Mesenchymal stem cell (in vitro differentiated cells and primary cell): Measurements from ENCODE around the gene GSG1.

Source experiments
- DNase-seq: peaks from one replicate; pipeline ENCODE4 v3.0.0-alpha.2; 2013
- H2AFZ ChIP-seq: one replicate; pipeline ENCODE4 v1.6.1; 2013; ENCODE audit warnings: low read depth, mild to moderate bottlenecking, control low read depth, inconsistent platforms, low read length, moderate library complexity
- H2AK5ac ChIP-seq: 2 replicates; pipeline ENCODE4 v1.6.1; 2013; ENCODE audit warnings: low read length, moderate library complexity, mild to moderate bottlenecking, inconsistent platforms; ENCODE audit not compliant: severe bottlenecking
- H2BK120ac ChIP-seq: one replicate; pipeline ENCODE4 v1.6.1; 2013; ENCODE audit warnings: low read depth, mild to moderate bottlenecking, inconsistent platforms, low read length, moderate library complexity
- H2BK12ac ChIP-seq, 2 experiments: one replicate each; pipeline ENCODE4 v1.6.1; 2013; ENCODE audit warnings: inconsistent platforms in 2 of 2, low read length in 2 of 2, mild to moderate bottlenecking in 2 of 2, moderate library complexity in 2 of 2, control low read depth in 1 of 2
- H2BK15ac ChIP-seq: one replicate; pipeline ENCODE4 v1.6.1; 2013; ENCODE audit warnings: mild to moderate bottlenecking, low read depth, inconsistent platforms; ENCODE audit not compliant: poor library complexity, severe bottlenecking
- H2BK5ac ChIP-seq: 2 replicates; pipeline ENCODE4 v1.6.1; 2013; ENCODE audit warnings: low read depth, mild to moderate bottlenecking, low read length, control low read depth, inconsistent platforms; ENCODE audit not compliant: poor library complexity, severe bottlenecking
- H3K14ac ChIP-seq, 2 experiments: one replicate each; pipeline ENCODE4 v1.6.1; 2013; ENCODE audit warnings: inconsistent platforms in 2 of 2, low read length in 2 of 2, control low read depth in 1 of 2, mild to moderate bottlenecking in 1 of 2, moderate library complexity in 1 of 2
- H3K18ac ChIP-seq, 2 experiments: one replicate each; pipeline ENCODE4 v1.6.1; 2013; ENCODE audit warnings: inconsistent platforms in 2 of 2, low read length in 2 of 2, control low read depth in 1 of 2, low read depth in 1 of 2, mild to moderate bottlenecking in 1 of 2
- H3K23ac ChIP-seq, 2 experiments: one replicate each; pipeline ENCODE4 v1.6.1; 2013; ENCODE audit warnings: inconsistent platforms in 2 of 2, low read length in 2 of 2, mild to moderate bottlenecking in 2 of 2, moderate library complexity in 2 of 2, control low read depth in 1 of 2
- H3K27ac ChIP-seq: 2 replicates; pipeline ENCODE4 v1.5.1; 2013; ENCODE audit warnings: mild to moderate bottlenecking, moderate library complexity, low read length, control low read depth, inconsistent platforms; ENCODE audit not compliant: poor library complexity, severe bottlenecking
- H3K27me3 ChIP-seq, 2 experiments: 2 replicates each; pipeline versions ENCODE4 v1.6.1 to v1.7.0; 2013; ENCODE audit warnings: low read length in 2 of 2, mild to moderate bottlenecking in 2 of 2, moderate library complexity in 2 of 2, control low read depth in 1 of 2, inconsistent platforms in 1 of 2; ENCODE audit not compliant: control insufficient read depth in 1 of 2, insufficient read depth in 1 of 2
- H3K36me3 ChIP-seq, 2 experiments: 2 replicates each; pipeline versions ENCODE4 v1.6.1 to v1.7.0; 2013; ENCODE audit warnings: low read length in 2 of 2, control low read depth in 1 of 2, inconsistent platforms in 1 of 2, low read depth in 1 of 2, mild to moderate bottlenecking in 1 of 2; ENCODE audit not compliant: insufficient read depth in 2 of 2, control insufficient read depth in 1 of 2
- H3K4ac ChIP-seq, 2 experiments: one replicate each; pipeline ENCODE4 v1.6.1; 2013; ENCODE audit warnings: inconsistent platforms in 2 of 2, low read length in 2 of 2, mild to moderate bottlenecking in 2 of 2, moderate library complexity in 2 of 2, control low read depth in 1 of 2, low read depth in 1 of 2
- H3K4me1 ChIP-seq: 2 replicates; pipeline ENCODE4 v1.6.1; 2013; ENCODE audit warnings: low read depth, low read length, control low read depth; ENCODE audit not compliant: control insufficient read depth, insufficient read depth
- H3K4me2 ChIP-seq: 2 replicates; pipeline ENCODE4 v1.6.1; 2013; ENCODE audit warnings: low read length, mild to moderate bottlenecking, inconsistent platforms; ENCODE audit not compliant: poor library complexity, severe bottlenecking
- H3K4me3 ChIP-seq, 2 experiments: 2 replicates each; pipeline versions ENCODE4 v1.5.1 to v1.7.0; 2013; ENCODE audit warnings: low read length in 2 of 2, mild to moderate bottlenecking in 2 of 2, control low read depth in 1 of 2, low read depth in 1 of 2; ENCODE audit not compliant: insufficient read depth in 1 of 2
- H3K79me1 ChIP-seq: replicated peaks from 2 replicates; pipeline ENCODE4 v1.6.1; 2013; ENCODE audit warnings: mild to moderate bottlenecking, control low read depth, low read length, inconsistent platforms; ENCODE audit not compliant: poor library complexity, severe bottlenecking
- H3K9ac ChIP-seq: 2 replicates; pipeline ENCODE4 v1.7.0; 2013; ENCODE audit warnings: mild to moderate bottlenecking, low read length, moderate library complexity
- H3K9me3 ChIP-seq: 2 replicates; pipeline ENCODE4 v1.7.0; 2013; ENCODE audit warnings: mild to moderate bottlenecking, low read length; ENCODE audit not compliant: control insufficient read depth
- H4K8ac ChIP-seq: one replicate; pipeline ENCODE4 v1.6.1; 2013; ENCODE audit warnings: inconsistent platforms, mild to moderate bottlenecking, low read length, moderate library complexity
- H4K91ac ChIP-seq: one replicate; pipeline ENCODE4 v1.6.1; 2013; ENCODE audit warnings: mild to moderate bottlenecking, low read length, inconsistent platforms
- WGBS: methylation state at CpG from one replicate; pipeline ENCODE4 v1.1.7; 2013; ENCODE audit warnings: mixed read lengths; 5-methylcytosine and 5-hydroxymethylcytosine counted together

GSG1 gene

GRCh38 chr12:13045816-13046215 is 57.7 kb downstream of the GSG1 start:
- H2BK5ac ChIP-seq = no peak overlapping the region
- H3K4ac ChIP-seq = no peak overlapping the region
- H2AK5ac ChIP-seq = no peak overlapping the region
- H3K23ac ChIP-seq = no peak overlapping the region
- no peaks in the 10 kb centered on the region for H3K36me3 ChIP-seq
- no peak overlapping the region for H4K91ac ChIP-seq
- no peaks in the 10 kb centered on the region for H3K27me3 ChIP-seq
- H3K4me2 ChIP-seq = no peak overlapping the region
- no peak overlapping the region for H2BK15ac ChIP-seq
- no peak overlapping the region for H4K8ac ChIP-seq
- H3K9ac ChIP-seq = no peak overlapping the region
- no peak overlapping the region for H3K27ac ChIP-seq
- H3K14ac ChIP-seq = no peak overlapping the region
- peaks cover 14% of the 10 kb centered on the region for H3K79me1 ChIP-seq
- peaks cover 2% of the 10 kb centered on the region for H3K4me1 ChIP-seq
- H2BK12ac ChIP-seq = no peak overlapping the region
- 92% methylated on average over 5 of the region's 8 CpGs for WGBS
- H3K18ac ChIP-seq = no peak overlapping the region
- no peak for DNase-seq
- H3K9me3 ChIP-seq = no peaks in the 10 kb centered on the region
- H2AFZ ChIP-seq = no peak overlapping the region
- peak overlapping the region in 1 of 2 experiments; percentile 81 for H3K4me3 ChIP-seq
- H2BK120ac ChIP-seq = no peak overlapping the region

DNA sequence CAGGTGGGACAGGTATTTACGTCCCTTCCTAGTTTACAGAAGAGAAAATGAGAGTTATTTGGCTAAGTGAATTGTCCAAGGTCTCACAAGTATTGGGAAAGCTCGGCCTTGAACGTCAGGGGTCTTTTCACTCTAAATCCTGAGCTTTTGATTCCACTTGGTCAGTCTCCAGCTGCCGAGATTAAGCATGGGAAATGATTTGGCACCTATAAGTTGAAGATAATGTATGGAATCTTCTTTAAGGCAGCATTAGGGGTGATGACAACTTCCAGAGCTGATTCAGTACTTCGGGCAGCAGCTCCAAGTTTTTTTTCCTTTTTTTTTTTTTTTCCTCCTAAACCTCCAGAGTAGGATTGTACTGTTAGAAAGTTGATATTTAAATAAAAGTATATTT is 58.6 kb downstream of the GSG1 start:
- Histone ChIP-seq H3K14ac (no peak overlapping the region), H3K27ac (no peak overlapping the region), H2AFZ (peak overlapping the region; percentile 99), H3K4me1 (peaks cover 2% of the 10 kb centered on the region), H3K9ac (peak overlapping the region; percentile 86), H3K4ac (no peak overlapping the region), H3K27me3 (no peaks in the 10 kb centered on the region), H2BK12ac (no peak overlapping the region), H3K9me3 (no peaks in the 10 kb centered on the region), H4K91ac (no peak overlapping the region), H3K4me3 (peak overlapping the region; percentile 81 to 98), H2BK5ac (no peak overlapping the region), H3K4me2 (peak overlapping the region; percentile 89), H2BK15ac (no peak overlapping the region), H3K36me3 (no peaks in the 10 kb centered on the region), H3K18ac (no peak overlapping the region), H2BK120ac (no peak overlapping the region), H3K23ac (no peak overlapping the region), H4K8ac (no peak overlapping the region), H2AK5ac (no peak overlapping the region), H3K79me1 (peaks cover 13% of the 10 kb centered on the region)
- DNase-seq = peak; percentile 26
- WGBS = 19% methylated on average over 4 of the region's 5 CpGs

DNA sequence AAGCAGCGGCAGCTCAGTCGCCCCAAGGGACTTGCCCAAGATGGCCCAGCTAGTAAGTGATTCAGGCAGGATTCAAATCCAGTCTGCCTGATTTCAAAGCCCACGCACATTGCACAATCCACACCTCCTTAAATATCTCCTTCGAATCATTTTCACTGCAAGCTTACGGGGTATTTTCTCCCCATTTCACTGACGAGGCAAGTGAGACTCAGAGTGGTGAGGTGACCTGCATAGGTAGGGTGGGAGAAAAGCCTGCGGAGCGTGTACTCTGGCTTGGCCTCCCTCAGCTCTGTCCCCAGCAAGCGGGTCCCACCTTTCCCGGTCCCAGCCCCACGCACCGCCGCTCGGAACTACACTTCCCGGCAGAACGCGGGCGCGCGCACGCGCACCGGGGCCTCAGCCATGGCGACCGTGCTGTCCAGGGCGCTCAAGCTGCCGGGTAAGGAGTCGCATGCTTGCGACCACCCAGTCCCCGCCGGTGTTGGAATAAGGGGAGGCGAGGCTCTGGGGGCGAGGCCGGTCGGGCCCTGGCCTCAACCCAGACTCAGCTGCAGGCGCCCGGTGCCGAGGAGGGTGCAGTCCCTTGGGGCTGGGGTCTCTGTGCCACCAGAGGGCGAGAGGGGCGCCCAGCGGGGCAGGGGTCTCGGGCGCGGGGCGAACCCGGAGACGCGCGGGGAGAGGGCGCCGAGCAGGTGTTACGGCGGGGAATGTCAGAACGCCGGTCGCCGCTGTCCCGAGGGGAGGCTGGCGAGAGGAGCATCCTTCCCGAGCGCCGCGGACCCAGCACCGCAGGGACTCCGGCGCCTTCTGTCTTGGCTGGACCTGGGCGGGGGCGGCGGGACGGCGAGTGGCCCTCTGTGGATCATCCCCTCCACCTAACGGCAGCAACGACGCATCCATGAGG is 59.2 kb downstream of the GSG1 start, which contains the start of gene FAM234B:
FAM234B (plus strand) TSS at position 380 of the 904 bp plus-strand sequence; CDS start at position 403, 23 bp downstream.
- no peak within 1 kb of the TSS for H2BK5ac ChIP-seq
- peaks cover 13% of the 10 kb centered on the region for H3K79me1 ChIP-seq
- no peak within 1 kb of the TSS for H2BK120ac ChIP-seq
- no peak within 1 kb of the TSS for H2AK5ac ChIP-seq
- H2BK15ac ChIP-seq = peak within 1 kb of the TSS; percentile 77
- peak within 1 kb of the TSS; percentile 89 for H3K4me2 ChIP-seq
- peak within 1 kb of the TSS; percentile 78 for H4K91ac ChIP-seq
- peaks cover 2% of the 10 kb centered on the region for H3K4me1 ChIP-seq
- WGBS = 5% methylated on average over 67 of the region's 74 CpGs
- no peak within 1 kb of the TSS for H3K27ac ChIP-seq
- peak within 1 kb of the TSS; percentile 81 to 98 for H3K4me3 ChIP-seq
- H4K8ac ChIP-seq = peak within 1 kb of the TSS; percentile 89
- no peaks in the 10 kb centered on the region for H3K36me3 ChIP-seq
- peak; percentile 62 for DNase-seq
- peak within 1 kb of the TSS; percentile 99 for H2AFZ ChIP-seq
- no peak within 1 kb of the TSS for H3K23ac ChIP-seq
- H3K9ac ChIP-seq = peak within 1 kb of the TSS; percentile 86
- no peak within 1 kb of the TSS for H3K4ac ChIP-seq
- H3K14ac ChIP-seq = peak within 1 kb of the TSS in 1 of 2 experiments; percentile 61
- H3K18ac ChIP-seq = peak within 1 kb of the TSS; percentile 61 to 71
- no peaks in the 10 kb centered on the region for H3K27me3 ChIP-seq
- H2BK12ac ChIP-seq = no peak within 1 kb of the TSS
- H3K9me3 ChIP-seq = no peaks in the 10 kb centered on the region

DNA sequence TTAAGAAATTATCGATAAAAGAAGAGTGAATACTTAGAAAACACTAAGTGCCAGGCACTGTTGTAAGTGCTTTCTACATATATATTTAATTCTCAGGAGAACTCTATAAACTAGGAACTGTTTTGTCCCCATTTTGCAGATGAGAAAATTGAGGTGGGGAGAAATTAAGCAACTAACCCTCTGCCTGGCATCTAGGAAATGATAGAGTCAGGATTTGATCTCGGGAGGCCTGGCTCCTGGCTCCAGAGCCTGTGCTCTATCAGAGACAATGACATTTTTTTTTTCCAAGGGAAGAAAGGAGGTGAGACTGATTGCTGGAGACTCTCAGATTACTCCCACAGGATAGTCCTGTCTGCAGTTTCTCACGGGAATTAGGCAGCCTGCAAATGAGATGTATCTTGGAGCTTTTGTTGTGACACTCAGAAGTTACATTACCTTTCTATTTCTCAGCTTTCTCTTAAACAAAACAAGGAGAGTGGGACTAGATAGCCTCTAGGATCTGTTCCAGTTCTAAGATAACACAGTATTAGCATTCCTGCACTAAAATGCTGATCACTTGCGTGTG is 60.7 kb downstream of the GSG1 start:
- Histone ChIP-seq H3K9ac (no peak overlapping the region), H3K27ac (no peak overlapping the region), H3K27me3 (no peaks in the 10 kb centered on the region), H2AK5ac (no peak overlapping the region), H2BK15ac (no peak overlapping the region), H3K4me1 (peaks cover 2% of the 10 kb centered on the region), H3K23ac (no peak overlapping the region), H3K18ac (no peak overlapping the region), H2BK120ac (no peak overlapping the region), H3K4me2 (no peak overlapping the region), H2BK5ac (no peak overlapping the region), H3K79me1 (peaks cover 13% of the 10 kb centered on the region), H3K36me3 (no peaks in the 10 kb centered on the region), H3K9me3 (no peaks in the 10 kb centered on the region), H3K14ac (no peak overlapping the region), H3K4ac (no peak overlapping the region), H3K4me3 (no peak overlapping the region), H4K91ac (no peak overlapping the region), H2BK12ac (no peak overlapping the region), H4K8ac (no peak overlapping the region), H2AFZ (no peak overlapping the region)
- 63% methylated on average over 2 of the region's 4 CpGs for WGBS
- DNase-seq = no peak
